Right ventricle myocardium superior (tissue), 1 donor: ENCODE measurements around the gene VCX3B. TPM values are rescaled to one million over a fixed set of nuclear protein-coding genes. Genes with fewer than 3 reads are reported as not detected.
"Not testable (repeated sequence)": the region's sequence is repeated elsewhere in the genome, so short reads cannot be mapped to it uniquely, and the experiment has no call there.

Experiments
- ATAC-seq: fragments of 200-7000 bp; cut with Tn5 transposase; one replicate; pipeline ENCODE4 v1.9.1; 2020; ENCODE audit warnings: mild to moderate bottlenecking; ENCODE audit not compliant: poor library complexity
- DNase-seq: peaks from one replicate; pipeline ENCODE4 v3.0.0-alpha.2; 2020
- intact Hi-C: fragments of 100-400 bp; cut with DNase I; formaldehyde crosslinking; loops from one replicate; pipeline ENCODE4 v1.11.2; 2022
- long read RNA-seq: library from polyadenylated mRNA; unstranded; transcript quantifications from one replicate; pipeline ENCODE4 v2.0.0, GENCODE V29; 2021
- total RNA-seq: library from RNA; stranded (reverse); fragmentation: NEBNext Ultra II Directional; extraction: Animal tissue kit (Norgen Biotek cat#: 25700); gene quantifications from one replicate; pipeline ENCODE4 v1.2.1, GENCODE V29; 2021
- donor health status: DM: no; HTN: yes; CAD: no; lungs with severe emphysema.

Gene VCX3B
- total RNA-seq = not detected
- long read RNA-seq = 0 reads

GRCh38 chrX:8464530-8464929, at the start of gene VCX3B:
TSS of gene VCX3B (plus strand) at chrX:8464830. CDS start at chrX:8465451, 621 bp downstream.
- ATAC-seq, intact Hi-C loops, DNase-seq: not testable (repeated sequence)

DNA sequence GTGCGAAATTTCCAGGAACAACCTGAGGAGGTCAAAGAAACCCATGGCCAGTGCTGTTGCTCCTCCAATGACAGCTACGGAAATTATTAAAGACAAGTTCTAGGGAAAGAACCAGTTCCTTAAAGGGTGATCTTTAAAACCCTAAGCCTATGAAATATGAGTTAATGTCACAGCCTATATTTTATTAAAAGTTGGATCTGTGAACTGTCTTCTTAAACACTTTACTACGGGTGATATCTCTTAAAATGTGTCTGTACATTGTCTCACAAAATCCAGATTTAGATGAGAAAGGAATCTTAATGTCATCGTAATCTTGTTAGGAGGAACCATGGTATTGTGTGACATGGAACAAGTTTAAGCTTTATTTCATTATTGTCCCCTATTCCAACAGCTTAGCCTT, 46.3 kb upstream of the VCX3B start:
- no peak for ATAC-seq
- no peak for DNase-seq
- intact Hi-C loops = no loop called here

DNA sequence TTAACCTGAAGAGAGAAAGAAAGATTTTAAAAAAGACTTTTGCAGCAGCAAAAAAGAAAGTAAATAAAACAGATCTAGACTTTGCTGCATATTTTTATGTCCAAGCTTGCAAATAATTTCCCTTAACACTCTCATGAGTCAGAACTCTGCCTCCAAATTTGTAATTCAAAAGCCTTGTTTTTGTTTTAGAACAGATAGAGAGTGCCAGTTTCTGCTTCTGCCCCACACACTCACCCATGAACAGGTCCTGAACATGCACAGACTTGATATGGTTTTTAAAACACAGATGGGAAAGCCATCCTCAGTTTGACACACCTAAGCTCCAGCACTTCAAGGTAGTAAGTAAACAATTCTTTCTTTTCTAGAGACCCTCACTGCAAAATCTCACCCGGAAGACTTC, 39.7 kb upstream of the VCX3B start:
- DNase-seq (no peak), ATAC-seq (no peak)
- intact Hi-C loops = no loop called here

GRCh38 chrX:8429692-8430249, 34.9 kb upstream of the VCX3B start:
- ATAC-seq (no peak), DNase-seq (no peak)
- intact Hi-C loops = no loop called here

DNA sequence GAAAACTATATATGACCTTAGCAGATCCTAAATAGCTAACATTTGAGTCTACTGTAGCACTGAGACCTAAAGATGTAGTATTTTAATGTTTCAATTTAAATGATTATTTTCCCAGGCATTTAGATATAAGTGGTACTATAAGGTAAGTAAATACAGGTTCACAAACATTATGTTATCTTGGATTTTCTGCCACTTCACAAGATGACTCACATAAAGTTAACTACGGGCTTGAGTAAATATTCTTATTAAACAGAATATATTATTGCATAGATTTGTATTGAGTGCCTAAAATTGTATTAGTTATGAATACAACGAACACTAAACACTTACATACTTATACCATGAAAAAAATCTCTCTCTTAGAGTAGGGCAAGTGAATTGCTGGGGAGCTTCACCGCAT, 34.2 kb upstream of the VCX3B start:
- ATAC-seq (no peak), DNase-seq (no peak)
- intact Hi-C loops = no loop called here

DNA sequence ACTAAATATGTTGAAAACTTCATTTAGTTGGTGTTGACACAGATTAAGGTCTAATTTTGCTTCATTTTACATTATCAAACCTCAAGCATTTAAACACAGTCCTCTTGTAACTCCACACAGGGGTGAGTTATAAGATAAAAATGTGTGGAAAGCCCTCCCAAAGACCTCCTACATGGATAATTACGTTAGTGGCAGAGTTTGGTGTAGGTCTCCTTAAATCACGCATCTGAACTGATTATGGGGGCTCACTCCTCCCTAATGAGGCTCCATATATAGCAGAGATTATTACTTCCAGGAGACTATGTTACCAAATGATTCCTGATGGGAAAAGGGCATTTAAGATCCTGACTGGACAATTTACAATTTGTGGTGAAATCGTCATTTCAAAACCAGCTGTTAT, 32.2 kb upstream of the VCX3B start:
- DNase-seq (no peak), ATAC-seq (no peak)
- intact Hi-C loops = no loop called here

DNA sequence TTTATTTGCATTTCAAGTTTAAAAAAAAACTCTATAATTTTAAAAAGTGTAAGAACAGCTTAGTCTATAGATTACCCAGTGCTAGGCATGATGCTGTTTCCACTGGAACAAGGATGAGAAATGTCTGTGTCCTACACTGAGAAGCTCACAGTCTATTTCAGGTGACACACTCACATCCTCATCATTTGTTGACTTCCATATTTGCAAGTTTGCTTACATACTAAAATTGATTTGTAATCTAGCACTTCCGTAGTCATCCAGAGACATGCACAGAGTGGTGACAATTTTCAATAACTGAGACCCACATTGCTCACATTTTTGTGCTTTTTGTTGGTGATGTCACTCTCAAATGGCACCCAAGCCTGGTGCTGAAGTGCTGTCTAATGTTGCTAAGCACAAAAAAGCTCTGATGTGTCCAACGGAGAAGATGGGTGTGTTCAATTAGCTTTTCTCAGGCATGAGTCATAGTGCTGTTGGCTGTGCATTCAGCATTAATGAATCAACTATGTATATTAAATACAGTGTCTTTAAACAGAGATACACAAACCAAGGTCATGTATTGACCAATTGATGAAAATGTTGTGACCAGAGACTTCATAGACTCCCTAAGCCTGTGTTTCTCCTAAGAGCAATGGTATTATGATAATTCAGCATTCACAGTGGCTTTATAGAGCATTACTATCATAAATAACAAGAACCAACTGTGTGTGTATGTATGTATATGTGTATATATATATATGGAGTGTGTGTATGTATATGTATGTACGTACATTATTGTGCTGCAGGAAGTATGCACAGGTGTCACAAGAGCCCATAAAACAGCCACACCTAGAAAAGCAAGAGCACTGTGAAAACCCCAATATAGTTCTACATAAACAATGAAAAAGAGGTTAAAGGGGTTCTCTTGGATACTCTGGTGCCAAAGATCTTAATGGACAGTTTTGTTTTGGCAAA, 31.2 kb upstream of the VCX3B start:
- intact Hi-C loops = no loop called here
- DNase-seq = no peak
- ATAC-seq = no peak

GRCh38 chrX:8447368-8447767, 17.3 kb upstream of the VCX3B start:
- DNase-seq = no peak
- intact Hi-C loops = no loop called here
- ATAC-seq = no peak

- intact Hi-C loops, ATAC-seq, DNase-seq: not testable (repeated sequence)
Observed at GRCh38 chrX:8452343-8452742, 12.3 kb upstream of the VCX3B start.

DNA sequence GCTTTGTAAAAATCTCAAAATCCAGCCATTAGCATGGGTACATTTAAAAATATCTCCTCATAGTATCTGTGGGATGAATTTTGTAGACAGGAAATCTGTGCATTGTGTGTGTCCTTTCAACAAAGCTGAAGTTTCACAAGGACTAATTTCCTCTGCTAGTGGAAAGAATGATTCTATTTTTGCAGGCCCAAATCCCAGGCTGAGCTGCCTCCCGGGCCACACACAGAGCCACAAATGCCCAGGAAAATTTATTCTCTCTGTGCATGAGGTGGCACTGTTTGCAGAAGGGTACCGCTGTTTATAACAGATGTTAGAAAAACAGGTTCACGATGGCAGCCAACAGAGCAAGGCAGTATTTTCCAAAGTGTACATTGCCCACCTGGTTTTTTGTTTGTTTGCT, 11.0 kb upstream of the VCX3B start:
- ATAC-seq = no peak
- intact Hi-C loops = no loop called here
- DNase-seq = no peak

GRCh38 chrX:8455557-8455956, 9.1 kb upstream of the VCX3B start:
- intact Hi-C loops = no loop called here
- DNase-seq (no peak), ATAC-seq (no peak)

DNA sequence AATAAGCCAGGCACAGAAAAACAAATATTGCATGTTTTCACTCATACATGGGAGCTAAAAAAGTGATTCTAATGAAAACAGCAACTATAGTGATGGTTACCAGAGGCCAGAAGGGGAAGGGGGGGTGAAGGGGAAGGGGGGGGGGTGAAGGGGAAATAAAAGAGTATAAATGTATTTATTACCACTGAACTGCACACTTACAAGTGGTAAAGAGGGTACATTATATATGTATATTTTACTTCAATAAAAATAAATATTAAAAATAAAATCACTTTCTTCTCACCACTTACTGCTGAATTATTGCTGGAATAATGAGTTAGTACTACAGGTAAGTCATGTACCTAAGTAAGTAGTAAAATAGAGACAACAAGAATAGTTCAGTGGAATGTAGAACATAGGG, 2.1 kb upstream of the VCX3B start:
- no peak for DNase-seq
- ATAC-seq = no peak
- intact Hi-C loops = no loop called here

GRCh38 chrX:8484360-8484949, 19.8 kb downstream of the VCX3B start:
- DNase-seq = no peak
- ATAC-seq = no peak
- intact Hi-C loops = no loop called here

DNA sequence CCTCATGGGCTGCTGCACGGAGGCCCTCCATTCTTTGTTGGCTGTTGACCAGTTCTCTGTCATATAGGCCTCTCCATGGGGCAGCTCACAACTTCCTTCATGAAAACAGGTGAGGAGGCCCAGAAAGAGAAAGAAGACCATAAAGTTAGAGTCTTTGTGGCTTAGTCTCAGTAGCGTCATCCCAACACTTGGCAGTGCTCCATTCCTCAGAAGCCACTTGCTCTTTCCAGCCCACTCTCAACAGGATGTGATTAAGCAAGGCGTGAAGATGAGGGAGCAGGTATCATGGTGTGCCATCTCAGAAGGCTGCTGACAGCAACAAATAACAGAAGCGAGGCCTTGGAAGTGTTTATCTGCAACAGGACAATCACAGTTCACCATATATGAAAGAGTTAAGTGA, 30.4 kb downstream of the VCX3B start:
- DNase-seq, ATAC-seq, intact Hi-C loops: not testable (repeated sequence)

- intact Hi-C loops = no loop called here
- ATAC-seq (no peak), DNase-seq (no peak)
Observed at GRCh38 chrX:8500203-8500602, 35.6 kb downstream of the VCX3B start.

GRCh38 chrX:8502101-8502500, 37.5 kb downstream of the VCX3B start:
- ATAC-seq, DNase-seq, intact Hi-C loops: not testable (repeated sequence)

DNA sequence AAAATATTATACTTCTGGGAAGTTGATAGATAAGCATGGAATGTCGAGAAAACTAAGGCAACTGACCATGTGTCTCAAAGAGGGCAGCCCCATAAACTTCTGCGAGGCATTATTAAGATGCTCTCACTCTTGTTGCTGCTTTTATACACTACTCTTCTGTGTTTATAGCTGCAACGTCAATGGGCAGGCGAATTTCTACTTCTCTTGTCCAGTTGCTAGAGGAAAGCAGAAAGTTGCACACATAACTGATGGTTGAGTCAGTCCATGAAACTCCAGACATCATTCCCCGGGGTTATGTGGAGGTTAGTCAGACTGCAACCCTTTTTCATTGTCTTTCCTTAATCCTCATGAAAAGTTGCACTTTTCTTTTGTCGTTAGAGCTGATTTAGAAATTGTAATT, 39.8 kb downstream of the VCX3B start:
- no peak for DNase-seq
- intact Hi-C loops = no loop called here
- no peak for ATAC-seq
